Measurements from ENCODE around the gene EXOC6B. TPM values are rescaled to one million over a fixed set of nuclear protein-coding genes. Genes with fewer than 3 reads are reported as not detected.

The EXOC6B gene
- 10.1 and 10.5 TPM in 2 replicates for total RNA-seq (2013; cell fraction: nucleolus; rRNA removed)
- total RNA-seq (2014; rRNA removed): 1.1 and 1.3 TPM in 2 replicates
- total RNA-seq (2014; rRNA removed; fragmentation: Illumina TruSeq; extraction: Trizol): 1.1 TPM in 2 replicates
- total RNA-seq (2021): 1.8 and 2.3 TPM in 2 replicates
- 0.89 TPM for polyA plus RNA-seq (2011; ENCODE audit: low read depth)
- 2.2 and 2.3 TPM in 2 replicates for polyA plus RNA-seq (2011; rRNA removed)
- polyA plus RNA-seq (2011; cell fraction: cytosol; rRNA removed): 1.3 and 2.3 TPM in 2 replicates
- 2.2 and 3.6 TPM in 2 replicates for polyA plus RNA-seq (2011; cell fraction: nucleus; rRNA removed)
- 1.2 and 1.4 TPM in 2 replicates for polyA plus RNA-seq (2012)
- 1.1 and 1.2 TPM in 2 replicates for polyA plus RNA-seq (2014; fragmentation: Illumina TruSeq; extraction: Trizol)
- under 1 TPM; 0.23 to 0.27 TPM for polyA plus RNA-seq (2014; fragmentation: Nextera tagmentation; extraction: Ambion mirVana)
- polyA plus RNA-seq (2014; rRNA removed): 0.72 and 2.1 TPM in 2 replicates
- polyA plus RNA-seq (2016; fragmentation: Nextera tagmentation; extraction: Ambion mirVana): 1 to 10 TPM; 1.2 to 1.5 TPM
- 4.9 and 5.2 TPM in 2 replicates for polyA minus RNA-seq (2011; rRNA and poly(A)+ RNA removed)
- 3.1 and 3.4 TPM in 2 replicates for polyA minus RNA-seq (2011; cell fraction: cytosol; rRNA and poly(A)+ RNA removed)
- polyA minus RNA-seq (2011; cell fraction: nucleus; rRNA and poly(A)+ RNA removed): 3.3 and 5.0 TPM in 2 replicates
- percentile 49 among the genes with signal in this experiment for Bru-seq, nascent RNA
- percentile 49 among the genes with signal in this experiment for BruChase-seq, experiment 1, labeled RNA remaining after a 6-hour chase
- percentile 48 among the genes with signal in this experiment for BruChase-seq, experiment 2, labeled RNA remaining after a 2-hour chase
- long read RNA-seq, experiment 1, partial matches to known transcripts: 0 of 1 reads
- long read RNA-seq, experiment 1, other reads (novel, unspliced or antisense): 1 of 1 reads
- long read RNA-seq, experiment 2, partial matches to known transcripts: 1 of 7 reads
- long read RNA-seq, experiment 2, other reads (novel, unspliced or antisense): 6 of 7 reads

DNA sequence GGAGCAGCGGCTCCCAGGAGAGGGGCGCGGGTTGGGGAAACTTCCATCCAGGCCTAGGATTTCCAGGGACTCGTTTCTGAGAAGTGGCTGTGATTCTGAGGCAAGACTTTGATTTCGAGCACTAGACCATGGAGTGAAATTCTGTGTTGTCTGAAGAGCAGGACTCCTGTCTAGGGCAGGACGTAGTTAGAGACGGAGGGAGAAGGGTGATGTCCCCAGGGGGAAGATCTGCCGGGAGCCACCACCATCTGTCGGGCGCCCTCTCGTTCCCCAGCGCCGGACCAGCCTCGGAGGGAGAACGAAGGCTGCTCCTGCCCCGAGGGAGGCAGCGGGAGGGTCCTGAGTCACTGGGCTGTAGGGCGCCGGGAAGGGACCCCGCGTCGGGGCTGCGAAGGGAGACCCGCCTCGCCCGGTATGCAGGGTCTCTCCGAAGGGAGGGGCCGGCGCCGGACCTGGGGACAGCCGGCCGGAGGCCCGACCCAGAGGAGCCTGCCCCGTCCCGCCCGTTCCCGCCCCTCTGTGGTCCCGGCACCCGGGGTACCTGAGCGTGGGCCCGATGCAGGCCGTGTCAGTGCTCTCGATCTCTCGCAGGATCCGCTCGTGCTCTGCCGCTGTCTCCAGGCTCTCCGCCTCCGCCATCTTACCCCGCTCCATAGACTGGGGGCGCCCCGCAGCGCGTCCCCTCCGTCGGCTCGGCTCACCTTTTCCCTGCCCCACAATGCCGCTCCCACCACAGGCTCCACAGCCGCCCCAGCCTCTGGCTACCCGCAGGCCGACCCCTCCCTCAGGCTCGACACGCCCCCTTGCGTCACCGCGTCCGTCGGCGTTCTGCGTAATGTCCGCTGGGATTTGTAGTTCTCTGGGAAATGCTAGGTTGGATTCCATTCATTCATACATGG lies at the start of gene EXOC6B:
EXOC6B (minus strand) TSS at position 777 of the 899 bp plus-strand sequence.
- FAIRE-seq (peak; percentile 56), ATAC-seq (peak; percentile 93), DNase-seq (ENCODE audit: low read depth, low spot score) (peak; percentile 51)
- Histone ChIP-seq H3K9ac (ENCODE audit: control insufficient read depth, insufficient read depth, low read length) (peak within 1 kb of the TSS; percentile 58), H3K36me3 (ENCODE audit: control insufficient read depth in 2 of 2, insufficient read depth in 2 of 2, low read length in 1 of 2) (no peaks in the 10 kb centered on the region), H3K9me3 (replicated peaks; ENCODE audit: control insufficient read depth, insufficient read depth, low read length) (no peaks in the 10 kb centered on the region), H3K27me3 (replicated peaks in 1 of 2; ENCODE audit: control insufficient read depth in 2 of 2, insufficient read depth in 2 of 2, low read length in 1 of 2) (no peaks in the 10 kb centered on the region), H3K4me2 (ENCODE audit: control insufficient read depth, insufficient read depth) (peak within 1 kb of the TSS; percentile 73), H3K4me1 (ENCODE audit: control insufficient read depth, insufficient read depth, low read length) (peaks cover 11% of the 10 kb centered on the region), H3K4me3 (peak within 1 kb of the TSS; percentile 64), H3K79me2 (ENCODE audit: control insufficient read depth, insufficient read depth, low read length) (no peaks in the 10 kb centered on the region), H4K20me1 (ENCODE audit: control insufficient read depth, insufficient read depth) (no peaks in the 10 kb centered on the region), H2AFZ (ENCODE audit: control insufficient read depth, low read depth, low read length) (peak within 1 kb of the TSS; percentile 92), H3K27ac (ENCODE audit: control insufficient read depth, insufficient read depth) (no peak within 1 kb of the TSS; the same call in 1 of the 2 replicates)
- POLR2A ChIA-PET: no interaction called here
- BruUV-seq (replicated peaks): TSS peak; percentile 71
- SMC1A ChIA-PET (ENCODE audit: uncharacterized antibody, unreplicated experiment): no interaction called here
- CTCF ChIA-PET: no interaction called here
- in situ Hi-C loops (cut with MboI): no loop called here
- RAD21 ChIA-PET (ENCODE audit: unreplicated experiment): interaction anchor here (1.0 kb wide), 1 partner anchor 68 kb away, joined by 3 read pairs; no protein-coding TSS in a partner anchor
- WGBS (ENCODE audit: insufficient coverage, insufficient replicate concordance, low lambda C conversion rate, missing lambda C conversion rate): 1% methylated on average over 58 of the region's 71 CpGs
- intact Hi-C loops (cut with micrococcal nuclease; ENCODE audit: unreplicated experiment): no loop called here
- no peak for TF ChIP-seq BACH1 (IDR thresholded peaks at IDR 0.05; ENCODE audit: borderline replicate concordance)
- TF ChIP-seq, protein P1, sequence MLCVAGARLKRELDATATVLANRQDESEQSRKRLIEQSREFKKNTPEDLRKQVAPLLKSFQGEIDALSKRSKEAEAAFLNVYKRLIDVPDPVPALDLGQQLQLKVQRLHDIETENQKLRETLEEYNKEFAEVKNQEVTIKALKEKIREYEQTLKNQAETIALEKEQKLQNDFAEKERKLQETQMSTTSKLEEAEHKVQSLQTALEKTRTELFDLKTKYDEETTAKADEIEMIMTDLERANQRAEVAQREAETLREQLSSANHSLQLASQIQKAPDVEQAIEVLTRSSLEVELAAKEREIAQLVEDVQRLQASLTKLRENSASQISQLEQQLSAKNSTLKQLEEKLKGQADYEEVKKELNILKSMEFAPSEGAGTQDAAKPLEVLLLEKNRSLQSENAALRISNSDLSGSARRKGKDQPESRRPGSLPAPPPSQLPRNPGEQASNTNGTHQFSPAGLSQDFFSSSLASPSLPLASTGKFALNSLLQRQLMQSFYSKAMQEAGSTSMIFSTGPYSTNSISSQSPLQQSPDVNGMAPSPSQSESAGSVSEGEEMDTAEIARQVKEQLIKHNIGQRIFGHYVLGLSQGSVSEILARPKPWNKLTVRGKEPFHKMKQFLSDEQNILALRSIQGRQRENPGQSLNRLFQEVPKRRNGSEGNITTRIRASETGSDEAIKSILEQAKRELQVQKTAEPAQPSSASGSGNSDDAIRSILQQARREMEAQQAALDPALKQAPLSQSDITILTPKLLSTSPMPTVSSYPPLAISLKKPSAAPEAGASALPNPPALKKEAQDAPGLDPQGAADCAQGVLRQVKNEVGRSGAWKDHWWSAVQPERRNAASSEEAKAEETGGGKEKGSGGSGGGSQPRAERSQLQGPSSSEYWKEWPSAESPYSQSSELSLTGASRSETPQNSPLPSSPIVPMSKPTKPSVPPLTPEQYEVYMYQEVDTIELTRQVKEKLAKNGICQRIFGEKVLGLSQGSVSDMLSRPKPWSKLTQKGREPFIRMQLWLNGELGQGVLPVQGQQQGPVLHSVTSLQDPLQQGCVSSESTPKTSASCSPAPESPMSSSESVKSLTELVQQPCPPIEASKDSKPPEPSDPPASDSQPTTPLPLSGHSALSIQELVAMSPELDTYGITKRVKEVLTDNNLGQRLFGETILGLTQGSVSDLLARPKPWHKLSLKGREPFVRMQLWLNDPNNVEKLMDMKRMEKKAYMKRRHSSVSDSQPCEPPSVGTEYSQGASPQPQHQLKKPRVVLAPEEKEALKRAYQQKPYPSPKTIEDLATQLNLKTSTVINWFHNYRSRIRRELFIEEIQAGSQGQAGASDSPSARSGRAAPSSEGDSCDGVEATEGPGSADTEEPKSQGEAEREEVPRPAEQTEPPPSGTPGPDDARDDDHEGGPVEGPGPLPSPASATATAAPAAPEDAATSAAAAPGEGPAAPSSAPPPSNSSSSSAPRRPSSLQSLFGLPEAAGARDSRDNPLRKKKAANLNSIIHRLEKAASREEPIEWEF (IDR thresholded peaks at IDR 0.05; ENCODE audit: insufficient replicate concordance, low read depth, low read length): no peak
- TF ChIP-seq, protein P2, sequence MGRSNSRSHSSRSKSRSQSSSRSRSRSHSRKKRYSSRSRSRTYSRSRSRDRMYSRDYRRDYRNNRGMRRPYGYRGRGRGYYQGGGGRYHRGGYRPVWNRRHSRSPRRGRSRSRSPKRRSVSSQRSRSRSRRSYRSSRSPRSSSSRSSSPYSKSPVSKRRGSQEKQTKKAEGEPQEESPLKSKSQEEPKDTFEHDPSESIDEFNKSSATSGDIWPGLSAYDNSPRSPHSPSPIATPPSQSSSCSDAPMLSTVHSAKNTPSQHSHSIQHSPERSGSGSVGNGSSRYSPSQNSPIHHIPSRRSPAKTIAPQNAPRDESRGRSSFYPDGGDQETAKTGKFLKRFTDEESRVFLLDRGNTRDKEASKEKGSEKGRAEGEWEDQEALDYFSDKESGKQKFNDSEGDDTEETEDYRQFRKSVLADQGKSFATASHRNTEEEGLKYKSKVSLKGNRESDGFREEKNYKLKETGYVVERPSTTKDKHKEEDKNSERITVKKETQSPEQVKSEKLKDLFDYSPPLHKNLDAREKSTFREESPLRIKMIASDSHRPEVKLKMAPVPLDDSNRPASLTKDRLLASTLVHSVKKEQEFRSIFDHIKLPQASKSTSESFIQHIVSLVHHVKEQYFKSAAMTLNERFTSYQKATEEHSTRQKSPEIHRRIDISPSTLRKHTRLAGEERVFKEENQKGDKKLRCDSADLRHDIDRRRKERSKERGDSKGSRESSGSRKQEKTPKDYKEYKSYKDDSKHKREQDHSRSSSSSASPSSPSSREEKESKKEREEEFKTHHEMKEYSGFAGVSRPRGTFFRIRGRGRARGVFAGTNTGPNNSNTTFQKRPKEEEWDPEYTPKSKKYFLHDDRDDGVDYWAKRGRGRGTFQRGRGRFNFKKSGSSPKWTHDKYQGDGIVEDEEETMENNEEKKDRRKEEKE (IDR thresholded peaks at IDR 0.05): no peak
- no peak for TF ChIP-seq CBX5 (IDR thresholded peaks at IDR 0.05; ENCODE audit: low read depth)
- no peak for TF ChIP-seq RCOR1 (conservative IDR thresholded peaks at IDR 0.05; ENCODE audit: low read depth, low read length)

Data from GM12878 (cell line).